ENCODE data around the gene NPR1.

GRCh38 chr1:153698923-153699714 is 20.6 kb downstream of the NPR1 start:
- TF ChIP-seq, protein P1, sequence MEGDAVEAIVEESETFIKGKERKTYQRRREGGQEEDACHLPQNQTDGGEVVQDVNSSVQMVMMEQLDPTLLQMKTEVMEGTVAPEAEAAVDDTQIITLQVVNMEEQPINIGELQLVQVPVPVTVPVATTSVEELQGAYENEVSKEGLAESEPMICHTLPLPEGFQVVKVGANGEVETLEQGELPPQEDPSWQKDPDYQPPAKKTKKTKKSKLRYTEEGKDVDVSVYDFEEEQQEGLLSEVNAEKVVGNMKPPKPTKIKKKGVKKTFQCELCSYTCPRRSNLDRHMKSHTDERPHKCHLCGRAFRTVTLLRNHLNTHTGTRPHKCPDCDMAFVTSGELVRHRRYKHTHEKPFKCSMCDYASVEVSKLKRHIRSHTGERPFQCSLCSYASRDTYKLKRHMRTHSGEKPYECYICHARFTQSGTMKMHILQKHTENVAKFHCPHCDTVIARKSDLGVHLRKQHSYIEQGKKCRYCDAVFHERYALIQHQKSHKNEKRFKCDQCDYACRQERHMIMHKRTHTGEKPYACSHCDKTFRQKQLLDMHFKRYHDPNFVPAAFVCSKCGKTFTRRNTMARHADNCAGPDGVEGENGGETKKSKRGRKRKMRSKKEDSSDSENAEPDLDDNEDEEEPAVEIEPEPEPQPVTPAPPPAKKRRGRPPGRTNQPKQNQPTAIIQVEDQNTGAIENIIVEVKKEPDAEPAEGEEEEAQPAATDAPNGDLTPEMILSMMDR (conservative IDR thresholded peaks at IDR 0.05; ENCODE audit: low read length) = no peak
- no peak for TF ChIP-seq EZH2phosphoT487 (IDR thresholded peaks at IDR 0.05; ENCODE audit: borderline replicate concordance)

All from Loucy (cell line).